ACC112 (cell line): ENCODE measurements around the gene UBAC1.

ENCODE experiments used
- H2AFZ ChIP-seq: fragments of 200-600 bp; sonication (generic); one replicate; pipeline ENCODE4 v1.6.0; 2017; ENCODE audit warnings: antibody characterized with exemption, low read length; ENCODE audit not compliant: unreplicated experiment
- H3K27ac ChIP-seq: fragments of 200-600 bp; sonication (generic); 2 replicates; pipeline ENCODE4 v1.5.1; 2014; ENCODE audit warnings: low read depth, mild to moderate bottlenecking, antibody characterized with exemption, low read length, moderate library complexity
- H3K27me3 ChIP-seq: fragments of 200-600 bp; sonication (generic); 2 replicates; pipeline ENCODE4 v1.6.1; 2014; ENCODE audit warnings: mild to moderate bottlenecking, antibody characterized with exemption, low read length, moderate library complexity, mixed read lengths; ENCODE audit not compliant: insufficient read depth
- H3K36me3 ChIP-seq: fragments of 200-600 bp; sonication (generic); 2 replicates; pipeline ENCODE4 v1.6.1; 2016; ENCODE audit warnings: mild to moderate bottlenecking, antibody characterized with exemption, low read length, moderate library complexity, mixed read lengths; ENCODE audit not compliant: insufficient read depth
- H3K4me1 ChIP-seq: fragments of 200-600 bp; sonication (generic); one replicate; pipeline ENCODE4 v1.6.1; 2016; ENCODE audit warnings: low read length, mixed read lengths; ENCODE audit not compliant: insufficient read depth, unreplicated experiment, control insufficient read depth
- H3K4me3 ChIP-seq: fragments of 200-600 bp; sonication (generic); 2 replicates; pipeline ENCODE4 v1.5.1; 2014; ENCODE audit warnings: mild to moderate bottlenecking, low read depth, low read length
- H3K79me2 ChIP-seq: fragments of 200-600 bp; sonication (generic); one replicate; pipeline ENCODE4 v1.6.0; 2016; ENCODE audit warnings: low read length; ENCODE audit not compliant: control insufficient read depth, unreplicated experiment, insufficient read depth

The UBAC1 gene

GRCh38 chr9:135965124-135965756 lies 4.1 kb upstream of the UBAC1 start:
- Histone ChIP-seq H3K4me1 (peaks cover 7% of the 10 kb centered on the region), H2AFZ (no peak overlapping the region), H3K36me3 (no peaks in the 10 kb centered on the region), H3K27ac (no peak overlapping the region), H3K4me3 (no peak overlapping the region), H3K27me3 (no peaks in the 10 kb centered on the region), H3K79me2 (peaks cover 8% of the 10 kb centered on the region)

- H2AFZ ChIP-seq: no peak overlapping the region
- H3K4me1 ChIP-seq: peaks cover 5% of the 10 kb centered on the region
- no peak overlapping the region for H3K4me3 ChIP-seq
- peaks cover 19% of the 10 kb centered on the region for H3K79me2 ChIP-seq
- H3K36me3 ChIP-seq: no peaks in the 10 kb centered on the region
- no peaks in the 10 kb centered on the region for H3K27me3 ChIP-seq
- no peak overlapping the region for H3K27ac ChIP-seq
Measured at GRCh38 chr9:135963938-135964337, 2.8 kb upstream of the UBAC1 start.

GRCh38 chr9:135963338-135963737 lies 2.2 kb upstream of the UBAC1 start:
- peaks cover 3% of the 10 kb centered on the region for H3K4me1 ChIP-seq
- H3K4me3 ChIP-seq: no peak overlapping the region
- peaks cover 25% of the 10 kb centered on the region for H3K79me2 ChIP-seq
- H3K27me3 ChIP-seq: no peaks in the 10 kb centered on the region
- no peak overlapping the region for H3K27ac ChIP-seq
- no peak overlapping the region for H2AFZ ChIP-seq
- H3K36me3 ChIP-seq: no peaks in the 10 kb centered on the region

- no peak overlapping the region for H2AFZ ChIP-seq
- H3K27ac ChIP-seq: no peak overlapping the region
- H3K79me2 ChIP-seq: peaks cover 29% of the 10 kb centered on the region
- H3K27me3 ChIP-seq: no peaks in the 10 kb centered on the region
- peaks cover 3% of the 10 kb centered on the region for H3K4me1 ChIP-seq
- H3K36me3 ChIP-seq: no peaks in the 10 kb centered on the region
- H3K4me3 ChIP-seq: no peak overlapping the region
Measured at GRCh38 chr9:135962696-135963307, 1.6 kb upstream of the UBAC1 start.

- peak overlapping the region; percentile 77 for H2AFZ ChIP-seq
- H3K79me2 ChIP-seq: peaks cover 34% of the 10 kb centered on the region
- H3K27me3 ChIP-seq: no peaks in the 10 kb centered on the region
- H3K4me3 ChIP-seq: peak overlapping the region; percentile 35; the same call in 1 of the 2 replicates
- H3K27ac ChIP-seq: no peak overlapping the region
- H3K4me1 ChIP-seq: peaks cover 3% of the 10 kb centered on the region
- H3K36me3 ChIP-seq: no peaks in the 10 kb centered on the region
Measured at GRCh38 chr9:135961811-135962695, 880 bp upstream of the UBAC1 start.

GRCh38 chr9:135960411-135961276 lies 529 bp downstream of the UBAC1 start:
- Histone ChIP-seq H3K79me2 (peaks cover 47% of the 10 kb centered on the region), H3K36me3 (no peaks in the 10 kb centered on the region), H3K27me3 (no peaks in the 10 kb centered on the region), H3K4me1 (peaks cover 3% of the 10 kb centered on the region), H3K27ac (peak overlapping the region; percentile 23; the same call in 1 of the 2 replicates), H3K4me3 (peak overlapping the region; percentile 100), H2AFZ (peak overlapping the region; percentile 90)

GRCh38 chr9:135959814-135960213 lies 1.4 kb downstream of the UBAC1 start:
- peak overlapping the region; percentile 100 for H3K4me3 ChIP-seq
- no peaks in the 10 kb centered on the region for H3K27me3 ChIP-seq
- H2AFZ ChIP-seq: peak overlapping the region; percentile 90
- no peak overlapping the region for H3K27ac ChIP-seq
- H3K4me1 ChIP-seq: peaks cover 3% of the 10 kb centered on the region
- H3K36me3 ChIP-seq: no peaks in the 10 kb centered on the region
- peaks cover 48% of the 10 kb centered on the region for H3K79me2 ChIP-seq

- no peak overlapping the region for H2AFZ ChIP-seq
- H3K4me1 ChIP-seq: peaks cover 3% of the 10 kb centered on the region
- H3K27me3 ChIP-seq: no peaks in the 10 kb centered on the region
- no peak overlapping the region; the same call in 1 of the 2 replicates for H3K4me3 ChIP-seq
- H3K36me3 ChIP-seq: no peaks in the 10 kb centered on the region
- peaks cover 48% of the 10 kb centered on the region for H3K79me2 ChIP-seq
- no peak overlapping the region for H3K27ac ChIP-seq
Measured at GRCh38 chr9:135958485-135958884, 2.7 kb downstream of the UBAC1 start.

GRCh38 chr9:135957431-135957830 lies 3.7 kb downstream of the UBAC1 start:
- Histone ChIP-seq H2AFZ (no peak overlapping the region), H3K79me2 (peaks cover 48% of the 10 kb centered on the region), H3K36me3 (0 out of 2 replicates have a peak, but pooled peaks cover 6% of the 10 kb centered on the region), H3K27ac (no peak overlapping the region), H3K4me3 (no peak overlapping the region), H3K4me1 (peaks cover 3% of the 10 kb centered on the region), H3K27me3 (no peaks in the 10 kb centered on the region)

GRCh38 chr9:135956802-135957174 lies 4.4 kb downstream of the UBAC1 start:
- Histone ChIP-seq H3K27me3 (no peaks in the 10 kb centered on the region), H3K36me3 (0 out of 2 replicates have a peak, but pooled peaks cover 7% of the 10 kb centered on the region), H3K27ac (no peak overlapping the region), H3K4me1 (peaks cover 3% of the 10 kb centered on the region), H2AFZ (no peak overlapping the region), H3K4me3 (no peak overlapping the region), H3K79me2 (peaks cover 48% of the 10 kb centered on the region)
